ENCODE measurements around the gene CRIP3. TPM values are rescaled to one million over a fixed set of nuclear protein-coding genes. Genes with fewer than 3 reads are reported as not detected.

CRIP3 gene
- total and polyA plus RNA-seq, 2 of the 8 experiments (the other 6 are each of a cell fraction or from before 2014, with no cell fraction given): 34.0 to 46.3 TPM

GRCh38 chr6:43290905-43291355 lies 17.7 kb downstream of the CRIP3 start:
- H2AK5ac ChIP-seq (ENCODE audit: low read depth, low read length): no peak overlapping the region
- no peak overlapping the region for H4K5ac ChIP-seq (ENCODE audit: insufficient read length, low read depth, low read length)
- H3K23me2 ChIP-seq (ENCODE audit: low read depth, low read length): peaks cover 12% of the 10 kb centered on the region; the same call in 1 of the 2 replicates
- H2BK120ac ChIP-seq (replicated peaks; ENCODE audit: low read depth, low read length): no peak overlapping the region
- TF ChIP-seq TEAD4 (IDR thresholded peaks at IDR 0.05; ENCODE audit: low read depth, low read length) (no peak), KDM5A (IDR thresholded peaks at IDR 0.05; ENCODE audit: low read length) (no peak), HDAC6 (IDR thresholded peaks at IDR 0.05; ENCODE audit: low read depth, low read length) (no peak), RBBP5 (IDR thresholded peaks at IDR 0.05; ENCODE audit: borderline replicate concordance, low read depth, low read length) (no peak), EZH2 (IDR thresholded peaks at IDR 0.05; ENCODE audit: low read depth, low read length, severe bottlenecking) (no peak), TAF7 (optimal IDR thresholded peaks at IDR 0.05; ENCODE audit: borderline replicate concordance, low read depth, low read length) (no peak), JUND (IDR thresholded peaks at IDR 0.05; ENCODE audit: low read length) (no peak)
- H4K8ac ChIP-seq (ENCODE audit: extremely low read depth, insufficient read depth, low read length): no peak overlapping the region
- no peaks in the 10 kb centered on the region; a peak in 1 of 8 replicates for H3K36me3 ChIP-seq (ENCODE audit: control insufficient read depth in 2 of 4, insufficient read depth in 4 of 4, low read length in 3 of 4)
- H2BK20ac ChIP-seq (ENCODE audit: low read length): no peak overlapping the region
- no peak overlapping the region for H3K9ac ChIP-seq (replicated peaks in 1 of 4; ENCODE audit: extremely low read depth in 1 of 4, low read depth in 3 of 4, low read length in 3 of 4)
- FAIRE-seq (no peak), DNase-seq (ENCODE audit: low read depth in 1 of 2, low spot score in 2 of 2) (no peak)
- no peak overlapping the region for H2BK15ac ChIP-seq (ENCODE audit: low read length)
- no peaks in the 10 kb centered on the region for H3K79me1 ChIP-seq (ENCODE audit: low read depth, low read length)
- no peak overlapping the region for H3K23ac ChIP-seq (ENCODE audit: insufficient read length)
- no peak overlapping the region for H2BK5ac ChIP-seq (ENCODE audit: low read depth, low read length)
- ChIA-PET CTCF (ENCODE audit: partially characterized antibody) (interaction anchor here (0.6 kb wide), 3 partner anchors 11 to 179 kb away, joined by 3 read pairs; no protein-coding TSS in a partner anchor), POLR2A (ENCODE audit: partially characterized antibody) (interaction anchor here (1.1 kb wide), 1 partner anchor 15 kb away, joined by 3 read pairs; no protein-coding TSS in a partner anchor)
- no peak overlapping the region for H3K4ac ChIP-seq (replicated peaks; ENCODE audit: insufficient read length, low read depth, low read length)
- no peak overlapping the region for H3K56ac ChIP-seq (replicated peaks; ENCODE audit: insufficient read length, low read depth, low read length)
- no peak overlapping the region for H3K14ac ChIP-seq (ENCODE audit: insufficient read length)
- H3K4me3 ChIP-seq (ENCODE audit: extremely low read depth in 1 of 4, insufficient read depth in 2 of 4, low read depth in 3 of 4, low read length in 4 of 4): no peak overlapping the region
- H3K4me1 ChIP-seq (replicated peaks in 1 of 4; ENCODE audit: control insufficient read depth in 3 of 4, insufficient read depth in 4 of 4, low read length in 3 of 4): peaks cover 0 to 8% (median 6%) of the 10 kb centered on the region in 4 experiments; a peak in 4 of 7 replicates
- no peak overlapping the region for H2AFZ ChIP-seq (ENCODE audit: low read length)
- H3K4me2 ChIP-seq (ENCODE audit: insufficient read depth in 1 of 2, low read depth in 2 of 2, low read length in 2 of 2): no peak overlapping the region
- H3K18ac ChIP-seq (ENCODE audit: extremely low read depth, low read length): no peak overlapping the region
- H3K27ac ChIP-seq (ENCODE audit: low read depth, low read length): no peak overlapping the region
- H2BK12ac ChIP-seq (ENCODE audit: low read depth, low read length): no peak overlapping the region
- peaks cover 0 to 8% of the 10 kb centered on the region in 2 experiments for H4K20me1 ChIP-seq (replicated peaks in 1 of 2; ENCODE audit: control insufficient read depth in 1 of 2, insufficient read depth in 2 of 2, low read length in 2 of 2)
- no peaks in the 10 kb centered on the region for H3K9me3 ChIP-seq (ENCODE audit: insufficient read depth in 2 of 2, low read depth in 1 of 2, low read length in 1 of 2)
- no peak overlapping the region for H4K91ac ChIP-seq (replicated peaks; ENCODE audit: insufficient read length, low read length)
- 85% methylated on average over 6 of the region's 6 CpGs; no CpG with 5 or more reads in 1 of the 2 experiments for WGBS, 2 experiments (ENCODE audit: extremely low coverage in 1 of 2, insufficient coverage in 1 of 2, insufficient read length in 1 of 2, insufficient replicate concordance in 2 of 2, low coverage in 1 of 2, low lambda C conversion rate in 2 of 2, missing lambda C conversion rate in 1 of 2)
- H3K27me3 ChIP-seq (replicated peaks in 1 of 4; ENCODE audit: control insufficient read depth in 3 of 4, extremely low read depth in 1 of 4, insufficient read depth in 3 of 4, low read length in 3 of 4): peaks cover 0 to 9% (median 5%) of the 10 kb centered on the region in 4 experiments; a peak in 5 of 7 replicates
- H3K79me2 ChIP-seq (ENCODE audit: control insufficient read depth in 1 of 2, insufficient read depth in 2 of 2, low read length in 2 of 2): no peaks in the 10 kb centered on the region
